DND-41 (cell line): ENCODE data around the gene GALNT1.

Experiments
- EZH2 ChIP-seq: IDR thresholded peaks from 3 replicates; pipeline ENCODE4 v1.6.1; 2012; ENCODE audit warnings: borderline replicate concordance, low read depth, mild to moderate bottlenecking, moderate library complexity, low read length, inconsistent platforms; ENCODE audit not compliant: severe bottlenecking
- TF ChIP-seq, protein P1 (sequence below): IDR thresholded peaks from 2 replicates; pipeline ENCODE4 v1.5.1; 2012; ENCODE audit warnings: borderline replicate concordance, low read length, moderate library complexity, mild to moderate bottlenecking; ENCODE audit not compliant: poor library complexity, severe bottlenecking; ENCODE audit errors: extremely low read depth

DNA sequence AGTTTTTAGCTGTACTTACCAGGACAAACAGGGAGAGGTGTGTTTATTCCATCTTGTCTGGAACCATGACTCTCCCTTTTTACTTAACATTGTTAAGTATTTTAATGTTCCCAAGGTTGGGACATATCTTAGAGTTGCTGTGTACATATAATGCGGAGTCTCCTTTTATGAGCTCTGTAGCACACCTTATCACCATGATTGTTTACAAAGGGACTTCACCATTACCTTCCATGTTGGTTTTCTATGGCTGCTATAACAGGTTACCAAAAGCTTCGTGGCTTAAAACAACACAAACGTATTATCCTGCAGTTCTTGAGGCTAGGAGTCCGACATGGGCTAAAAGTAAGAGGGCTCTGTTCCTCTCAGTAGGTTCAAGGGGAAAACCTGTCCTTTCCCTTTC lies 164.3 kb downstream of the GALNT1 start:
- TF ChIP-seq EZH2: no peak
- TF ChIP-seq, protein P1, sequence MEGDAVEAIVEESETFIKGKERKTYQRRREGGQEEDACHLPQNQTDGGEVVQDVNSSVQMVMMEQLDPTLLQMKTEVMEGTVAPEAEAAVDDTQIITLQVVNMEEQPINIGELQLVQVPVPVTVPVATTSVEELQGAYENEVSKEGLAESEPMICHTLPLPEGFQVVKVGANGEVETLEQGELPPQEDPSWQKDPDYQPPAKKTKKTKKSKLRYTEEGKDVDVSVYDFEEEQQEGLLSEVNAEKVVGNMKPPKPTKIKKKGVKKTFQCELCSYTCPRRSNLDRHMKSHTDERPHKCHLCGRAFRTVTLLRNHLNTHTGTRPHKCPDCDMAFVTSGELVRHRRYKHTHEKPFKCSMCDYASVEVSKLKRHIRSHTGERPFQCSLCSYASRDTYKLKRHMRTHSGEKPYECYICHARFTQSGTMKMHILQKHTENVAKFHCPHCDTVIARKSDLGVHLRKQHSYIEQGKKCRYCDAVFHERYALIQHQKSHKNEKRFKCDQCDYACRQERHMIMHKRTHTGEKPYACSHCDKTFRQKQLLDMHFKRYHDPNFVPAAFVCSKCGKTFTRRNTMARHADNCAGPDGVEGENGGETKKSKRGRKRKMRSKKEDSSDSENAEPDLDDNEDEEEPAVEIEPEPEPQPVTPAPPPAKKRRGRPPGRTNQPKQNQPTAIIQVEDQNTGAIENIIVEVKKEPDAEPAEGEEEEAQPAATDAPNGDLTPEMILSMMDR: no peak
